Measurements from ENCODE around the gene KIF3C. TPM values are rescaled to one million over a fixed set of nuclear protein-coding genes. Genes with fewer than 3 reads are reported as not detected.
A peak's percentile ranks its signal among the peaks of the same experiment; 100 is the strongest.

Gene KIF3C
- total RNA-seq, 1 donor from 2014 or later, result 78.1 TPM

DNA sequence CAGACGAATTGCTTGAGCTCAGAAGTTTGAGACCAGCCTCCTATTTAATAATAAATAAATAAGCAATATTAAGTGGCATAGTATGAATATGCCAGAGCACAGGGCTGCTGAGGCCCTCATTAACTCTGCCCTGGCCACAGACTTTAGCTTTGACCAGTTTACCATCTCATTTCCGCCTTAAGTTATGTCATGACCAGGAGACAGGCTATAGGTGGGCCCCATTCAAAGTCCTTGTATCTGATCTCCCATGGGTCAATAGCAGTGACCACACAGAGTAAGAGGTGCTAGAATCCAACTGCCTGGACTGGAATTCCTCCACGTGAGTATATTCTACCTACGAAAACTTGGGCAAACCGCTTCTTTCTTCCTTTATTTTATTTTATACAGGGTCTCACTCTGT lies 90.6 kb downstream of the KIF3C start:
- Mint-ChIP-seq H3K4me1 (ENCODE audit: unreplicated experiment) (peaks cover 2% of the 10 kb centered on the region), H3K4me3 (ENCODE audit: unreplicated experiment) (no peak overlapping the region), H3K27ac (ENCODE audit: unreplicated experiment) (no peak overlapping the region), H3K9me3 (ENCODE audit: unreplicated experiment) (no peaks in the 10 kb centered on the region), H3K36me3 (ENCODE audit: low read depth, unreplicated experiment) (no peaks in the 10 kb centered on the region), H3K27me3 (ENCODE audit: unreplicated experiment) (peaks cover 3% of the 10 kb centered on the region)
- no peak for DNase-seq (ENCODE audit: low spot score)
- TF ChIP-seq, protein P1, sequence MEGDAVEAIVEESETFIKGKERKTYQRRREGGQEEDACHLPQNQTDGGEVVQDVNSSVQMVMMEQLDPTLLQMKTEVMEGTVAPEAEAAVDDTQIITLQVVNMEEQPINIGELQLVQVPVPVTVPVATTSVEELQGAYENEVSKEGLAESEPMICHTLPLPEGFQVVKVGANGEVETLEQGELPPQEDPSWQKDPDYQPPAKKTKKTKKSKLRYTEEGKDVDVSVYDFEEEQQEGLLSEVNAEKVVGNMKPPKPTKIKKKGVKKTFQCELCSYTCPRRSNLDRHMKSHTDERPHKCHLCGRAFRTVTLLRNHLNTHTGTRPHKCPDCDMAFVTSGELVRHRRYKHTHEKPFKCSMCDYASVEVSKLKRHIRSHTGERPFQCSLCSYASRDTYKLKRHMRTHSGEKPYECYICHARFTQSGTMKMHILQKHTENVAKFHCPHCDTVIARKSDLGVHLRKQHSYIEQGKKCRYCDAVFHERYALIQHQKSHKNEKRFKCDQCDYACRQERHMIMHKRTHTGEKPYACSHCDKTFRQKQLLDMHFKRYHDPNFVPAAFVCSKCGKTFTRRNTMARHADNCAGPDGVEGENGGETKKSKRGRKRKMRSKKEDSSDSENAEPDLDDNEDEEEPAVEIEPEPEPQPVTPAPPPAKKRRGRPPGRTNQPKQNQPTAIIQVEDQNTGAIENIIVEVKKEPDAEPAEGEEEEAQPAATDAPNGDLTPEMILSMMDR (IDR thresholded peaks at IDR 0.05; ENCODE audit: unreplicated experiment), result no peak

DNA sequence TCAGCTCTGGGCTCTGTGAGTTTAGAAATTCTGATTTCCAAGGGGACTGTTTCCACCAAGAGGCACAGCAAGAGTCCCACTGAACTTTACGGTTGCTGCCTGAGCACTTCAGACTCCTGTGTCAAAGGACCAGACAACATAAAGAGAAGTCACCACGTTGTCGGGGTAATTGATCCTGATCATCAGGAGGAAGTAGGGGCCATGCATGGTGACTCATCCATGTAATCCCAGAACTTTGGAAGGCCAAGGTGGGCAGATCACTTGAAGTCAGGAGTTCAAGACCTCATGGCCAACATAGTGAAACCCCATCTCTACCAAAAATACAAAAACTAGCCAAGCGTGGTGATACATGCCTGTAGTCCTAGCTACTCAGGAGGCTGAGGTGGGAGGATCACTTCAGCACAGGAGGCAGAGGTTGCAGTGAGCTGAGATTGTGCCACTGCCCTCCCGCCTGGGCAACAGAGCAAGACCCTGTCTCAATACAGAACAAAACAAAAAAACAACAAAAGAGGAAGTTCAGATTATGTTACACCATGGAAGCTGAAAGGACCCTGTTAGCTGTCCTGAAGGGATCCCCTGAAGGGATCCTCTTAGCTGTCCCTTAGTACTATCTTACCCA lies 94.6 kb downstream of the KIF3C start:
- Mint-ChIP-seq H3K9me3 (ENCODE audit: unreplicated experiment) (no peaks in the 10 kb centered on the region), H3K27me3 (ENCODE audit: unreplicated experiment) (peaks cover 2% of the 10 kb centered on the region), H3K36me3 (ENCODE audit: low read depth, unreplicated experiment) (no peaks in the 10 kb centered on the region), H3K27ac (ENCODE audit: unreplicated experiment) (no peak overlapping the region), H3K4me1 (ENCODE audit: unreplicated experiment) (peaks cover 2% of the 10 kb centered on the region), H3K4me3 (ENCODE audit: unreplicated experiment) (no peak overlapping the region)
- DNase-seq (ENCODE audit: low spot score), result no peak
- TF ChIP-seq, protein P1 (IDR thresholded peaks at IDR 0.05; ENCODE audit: unreplicated experiment), result no peak

DNA sequence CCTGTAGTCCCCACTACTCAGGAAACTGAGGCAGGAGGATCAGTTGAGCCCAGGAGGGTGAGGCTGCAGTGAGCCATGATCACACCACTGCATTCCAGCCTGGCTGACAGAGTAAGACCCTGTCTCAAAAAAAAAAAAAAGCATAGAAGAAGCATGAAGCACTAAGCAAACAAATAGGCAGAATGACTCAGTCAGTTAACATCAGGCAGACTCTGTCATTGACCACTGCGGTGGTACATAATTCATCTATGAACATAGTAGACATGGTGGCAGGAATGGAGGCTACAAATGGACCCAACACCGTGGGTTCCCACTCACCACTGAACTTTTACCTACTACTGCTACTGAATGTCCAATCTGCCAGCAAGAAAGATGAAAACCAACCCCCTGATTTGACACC lies 96.4 kb downstream of the KIF3C start:
- Mint-ChIP-seq H3K27ac (ENCODE audit: unreplicated experiment) (no peak overlapping the region), H3K36me3 (ENCODE audit: low read depth, unreplicated experiment) (no peaks in the 10 kb centered on the region), H3K9me3 (ENCODE audit: unreplicated experiment) (no peaks in the 10 kb centered on the region), H3K27me3 (ENCODE audit: unreplicated experiment) (no peaks in the 10 kb centered on the region), H3K4me3 (ENCODE audit: unreplicated experiment) (no peak overlapping the region), H3K4me1 (ENCODE audit: unreplicated experiment) (peaks cover 2% of the 10 kb centered on the region)
- TF ChIP-seq, protein P1 (IDR thresholded peaks at IDR 0.05; ENCODE audit: unreplicated experiment), result no peak
- DNase-seq (ENCODE audit: low spot score), result no peak

DNA sequence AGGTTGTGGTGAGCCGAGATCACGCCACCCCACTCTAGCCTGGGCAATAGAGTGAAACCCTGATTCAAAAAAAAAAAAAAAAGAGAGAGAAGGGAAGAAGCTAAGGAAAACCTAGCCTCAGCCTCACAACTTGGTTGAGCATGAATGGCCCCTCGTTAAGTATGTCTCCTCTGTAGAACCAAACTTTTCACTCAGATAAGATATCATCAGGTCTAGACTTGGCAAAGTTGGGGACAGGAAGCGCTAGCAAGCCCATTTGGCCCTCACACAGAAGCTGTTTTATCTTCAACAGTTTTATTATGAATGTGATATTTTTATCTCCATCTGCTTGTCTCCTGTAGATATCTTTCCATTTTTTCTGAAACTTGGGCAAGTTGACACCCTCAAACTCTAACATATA lies 100.5 kb downstream of the KIF3C start:
- Mint-ChIP-seq H3K4me1 (ENCODE audit: unreplicated experiment) (peaks cover 11% of the 10 kb centered on the region), H3K27ac (ENCODE audit: unreplicated experiment) (no peak overlapping the region), H3K27me3 (ENCODE audit: unreplicated experiment) (peaks cover 1% of the 10 kb centered on the region), H3K36me3 (ENCODE audit: low read depth, unreplicated experiment) (peaks cover 4% of the 10 kb centered on the region), H3K4me3 (ENCODE audit: unreplicated experiment) (no peak overlapping the region), H3K9me3 (ENCODE audit: unreplicated experiment) (no peaks in the 10 kb centered on the region)
- TF ChIP-seq, protein P1 (IDR thresholded peaks at IDR 0.05; ENCODE audit: unreplicated experiment), result no peak
- DNase-seq (ENCODE audit: low spot score), result no peak

DNA sequence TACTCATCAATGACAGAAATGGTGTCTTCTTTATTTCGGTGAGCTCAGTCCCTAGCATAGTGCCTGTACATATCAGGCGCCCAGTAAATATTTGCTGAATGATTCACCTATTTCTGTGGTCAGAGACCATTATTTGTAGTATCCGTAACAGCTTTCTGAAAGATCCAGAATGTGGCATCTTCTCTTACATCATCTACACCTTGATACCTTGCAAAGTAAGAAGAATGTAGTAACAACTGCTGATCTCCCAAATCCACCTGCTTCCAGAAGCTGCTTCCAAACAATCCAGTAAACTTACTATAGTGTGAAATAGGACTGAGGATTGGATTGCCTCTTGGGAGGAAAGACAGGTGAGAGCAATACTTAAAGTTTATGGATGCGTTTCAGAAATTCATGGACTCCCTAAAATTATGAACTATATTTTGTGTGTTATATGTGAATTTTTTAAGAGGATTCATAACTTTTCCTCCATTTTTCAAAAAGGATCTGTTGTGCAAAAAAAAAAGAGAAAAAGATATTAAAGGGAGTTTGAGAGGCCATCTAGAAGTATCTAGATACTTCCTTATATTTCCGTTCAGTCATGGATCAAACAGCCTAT lies 103.1 kb downstream of the KIF3C start:
- Mint-ChIP-seq H3K4me1 (ENCODE audit: unreplicated experiment) (peaks cover 19% of the 10 kb centered on the region), H3K27me3 (ENCODE audit: unreplicated experiment) (peaks cover 1% of the 10 kb centered on the region), H3K9me3 (ENCODE audit: unreplicated experiment) (no peaks in the 10 kb centered on the region), H3K4me3 (ENCODE audit: unreplicated experiment) (peak overlapping the region; percentile 98), H3K27ac (ENCODE audit: unreplicated experiment) (peak overlapping the region; percentile 95), H3K36me3 (ENCODE audit: low read depth, unreplicated experiment) (peaks cover 7% of the 10 kb centered on the region)
- no peak for DNase-seq (ENCODE audit: low spot score)
- TF ChIP-seq, protein P1 (IDR thresholded peaks at IDR 0.05; ENCODE audit: unreplicated experiment), result no peak
